Right lobe of liver (tissue), 6 donors: ENCODE results near the gene MAP7. TPM values are rescaled to one million over a fixed set of nuclear protein-coding genes. Genes with fewer than 3 reads are reported as not detected.

Experiments used
- ATAC-seq, 4 donors: fragments of 200-7000 bp; cut with Tn5 transposase; one replicate each; pipeline ENCODE4 v1.9.1; 2020; ENCODE audit warnings: mild to moderate bottlenecking in 4 of 4, moderate library complexity in 4 of 4
- DNase-seq, 3 donors: peaks; one replicate each; pipeline ENCODE4 v3.0.0-alpha.2; 2020
- H3K27ac ChIP-seq, 3 donors: fragments of 200-600 bp; one replicate each; pipeline ENCODE4 v1.8.0; 2022
- H3K27me3 ChIP-seq, 2 donors: fragments of 200-600 bp; one replicate each; pipeline ENCODE4 v1.8.0; 2022
- H3K36me3 ChIP-seq, 4 donors: fragments of 200-600 bp; sonication (generic) in 1 of 4; one replicate each; pipeline versions ENCODE4 v1.5.1 to v1.8.0; 2017 to 2022; ENCODE audit warnings: control low read depth in 1 of 4
- H3K4me1 ChIP-seq, 4 donors: fragments of 200-600 bp; sonication (generic) in 1 of 4; one replicate each; pipeline versions ENCODE4 v1.5.1 to v1.8.0; 2017 to 2022; ENCODE audit warnings: control low read depth in 1 of 4
- H3K4me3 ChIP-seq, 3 donors: fragments of 200-600 bp; one replicate each; pipeline ENCODE4 v1.8.0; 2022
- H3K9me3 ChIP-seq, 4 donors: fragments of 200-600 bp; sonication (generic) in 1 of 4; one replicate each; pipeline versions ENCODE4 v1.5.1 to v1.8.0; 2017 to 2022; ENCODE audit warnings: control low read depth in 1 of 4
- POLR2A ChIP-seq: fragments of 450-650 bp; IDR thresholded peaks from one replicate; pipeline ENCODE4 v1.6.1; 2017; ENCODE audit warnings: antibody characterized with exemption, mild to moderate bottlenecking
- WGBS: methylation state at CpG from one replicate; pipeline ENCODE4 v1.1.6; 2018; ENCODE audit warnings: low coverage, low lambda C conversion rate; ENCODE audit not compliant: insufficient coverage; ENCODE audit errors: missing lambda C conversion rate; 5-methylcytosine and 5-hydroxymethylcytosine counted together
- intact Hi-C, 2 donors: fragments of 100-400 bp; cut with DNase I; formaldehyde crosslinking; loops; one replicate each; pipeline versions ENCODE4 v1.11.2 to v1.14.1; 2022
- total RNA-seq, 6 experiments: library from RNA; depleted of rRNA in 2 of 6; stranded (reverse); fragments of >200 nt in 2 of 6; fragmentation: NEBNext Ultra II Directional in 3 of 6; extraction: Animal tissue kit (Norgen Biotek cat#: 25700) in 3 of 6; gene quantifications; one replicate each; pipeline versions ENCODE4 v1.1.0 to v1.2.4, GENCODE V29; 2016 to 2023
- TF ChIP-seq, protein P1 (sequence below), 4 donors: fragments of 200-600 bp in 3 of 4; fragments of 450-650 bp in 1 of 4; IDR thresholded peaks; one replicate each; pipeline versions ENCODE4 v1.5.1 to v1.8.0; 2016 to 2022; ENCODE audit warnings: antibody characterized with exemption in 4 of 4, mild to moderate bottlenecking in 2 of 4
- donor health status: DM: no; HTN: yes; CAD: no.
- donor health status: DM: no; HTN: no; CAD: no.
- donor health status: DM: no; HTN: no; CAD: no.
- donor health status: DM: no; HTN: yes; CAD: no.
- donor health status: DM: no; HTN: yes; CAD: no.

MAP7 gene
- total RNA-seq, 6 experiments from 2014 or later = 14.8 to 20.9 (median 17.9) TPM

DNA sequence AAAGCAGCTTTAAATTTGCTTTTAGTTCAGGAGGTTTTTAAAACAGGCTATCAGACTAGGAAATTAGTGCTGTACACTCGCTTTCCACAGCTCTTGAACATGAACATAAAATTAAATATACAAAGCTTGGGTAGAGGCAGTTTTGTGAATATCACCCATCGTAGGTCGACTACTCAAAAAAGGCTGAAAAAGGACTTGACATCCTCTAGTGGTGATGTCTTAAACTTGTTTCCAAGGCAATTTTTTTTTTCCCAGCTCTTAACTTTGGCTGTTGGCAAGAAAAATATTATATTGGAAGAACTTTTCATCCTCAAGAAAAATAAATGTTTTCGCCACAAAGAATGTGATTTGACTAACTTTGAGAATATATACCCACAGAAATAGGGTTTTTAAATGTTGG is 2.9 kb downstream of the MAP7 start:
- no peaks in the 10 kb centered on the region for H3K36me3 ChIP-seq
- intact Hi-C loops = no loop called here
- no peak for ATAC-seq

DNA sequence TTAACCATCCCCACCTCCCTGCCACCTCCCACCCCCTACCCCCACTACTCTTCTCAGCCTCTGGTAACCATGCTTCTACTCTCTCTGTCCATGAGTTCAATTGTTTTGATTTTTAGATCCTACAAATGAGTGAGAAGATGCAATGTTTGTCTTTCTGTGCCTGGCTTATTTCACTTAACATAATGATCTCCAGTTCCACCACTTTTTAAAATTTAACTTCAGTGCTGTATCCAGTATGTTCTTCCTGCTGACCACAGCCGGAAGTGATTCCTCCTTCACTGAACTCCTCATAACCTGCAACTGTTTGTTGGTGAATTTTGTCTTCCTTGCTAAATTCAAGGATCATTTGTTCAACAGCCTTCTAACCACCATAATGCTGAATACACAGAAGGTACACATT is 3.9 kb downstream of the MAP7 start:
- DNase-seq (no peak), ATAC-seq (no peak)
- Histone ChIP-seq H3K27ac (peak overlapping the region in 1 of 3 donors; percentile 20), H3K27me3 (no peaks in the 10 kb centered on the region), H3K36me3 (no peaks in the 10 kb centered on the region), H3K9me3 (no peaks in the 10 kb centered on the region), H3K4me1 (peaks cover 0 to 20% (median 8%) of the 10 kb centered on the region in 4 donors), H3K4me3 (no peak overlapping the region)
- intact Hi-C loops = no loop called here
- TF ChIP-seq, protein P1, sequence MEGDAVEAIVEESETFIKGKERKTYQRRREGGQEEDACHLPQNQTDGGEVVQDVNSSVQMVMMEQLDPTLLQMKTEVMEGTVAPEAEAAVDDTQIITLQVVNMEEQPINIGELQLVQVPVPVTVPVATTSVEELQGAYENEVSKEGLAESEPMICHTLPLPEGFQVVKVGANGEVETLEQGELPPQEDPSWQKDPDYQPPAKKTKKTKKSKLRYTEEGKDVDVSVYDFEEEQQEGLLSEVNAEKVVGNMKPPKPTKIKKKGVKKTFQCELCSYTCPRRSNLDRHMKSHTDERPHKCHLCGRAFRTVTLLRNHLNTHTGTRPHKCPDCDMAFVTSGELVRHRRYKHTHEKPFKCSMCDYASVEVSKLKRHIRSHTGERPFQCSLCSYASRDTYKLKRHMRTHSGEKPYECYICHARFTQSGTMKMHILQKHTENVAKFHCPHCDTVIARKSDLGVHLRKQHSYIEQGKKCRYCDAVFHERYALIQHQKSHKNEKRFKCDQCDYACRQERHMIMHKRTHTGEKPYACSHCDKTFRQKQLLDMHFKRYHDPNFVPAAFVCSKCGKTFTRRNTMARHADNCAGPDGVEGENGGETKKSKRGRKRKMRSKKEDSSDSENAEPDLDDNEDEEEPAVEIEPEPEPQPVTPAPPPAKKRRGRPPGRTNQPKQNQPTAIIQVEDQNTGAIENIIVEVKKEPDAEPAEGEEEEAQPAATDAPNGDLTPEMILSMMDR (IDR thresholded peaks at IDR 0.05) = no peak
- no peak for TF ChIP-seq POLR2A
- 9% methylated on average over 1 of the region's 1 CpG for WGBS

More for the DNA sequence above, 2.9 kb downstream of the MAP7 start:
- TF ChIP-seq POLR2A = no peak
- TF ChIP-seq, protein P1 (IDR thresholded peaks at IDR 0.05) = peak; percentile 57 to 69 (median 62)
- 30% methylated on average over 4 of the region's 4 CpGs for WGBS
- H3K4me1 ChIP-seq = peaks cover 0 to 20% (median 8%) of the 10 kb centered on the region in 4 donors
- no peaks in the 10 kb centered on the region for H3K27me3 ChIP-seq
- no peak for DNase-seq
- no peak overlapping the region for H3K4me3 ChIP-seq
- H3K27ac ChIP-seq = peak overlapping the region in 1 of 3 donors; percentile 20
- no peaks in the 10 kb centered on the region for H3K9me3 ChIP-seq

DNA sequence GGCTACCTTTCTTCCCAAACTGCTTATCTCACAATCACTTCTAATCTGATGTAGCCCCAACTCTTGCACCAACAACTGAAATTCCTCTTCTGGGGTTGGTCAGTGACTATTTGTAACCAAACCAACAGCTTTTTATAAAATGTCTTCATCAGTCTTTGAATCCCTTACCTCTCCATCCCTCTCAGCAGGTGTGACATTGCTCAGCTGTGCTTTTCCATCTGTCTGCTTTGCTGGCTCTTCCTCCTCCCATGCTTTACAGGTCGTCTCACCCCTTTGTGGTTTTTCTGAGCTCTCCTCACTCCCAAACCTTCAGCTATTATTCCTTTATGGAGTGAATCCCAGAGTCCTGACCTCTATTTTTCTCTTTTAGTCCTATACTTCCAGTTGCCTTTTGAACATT is 5.9 kb downstream of the MAP7 start:
- intact Hi-C loops = no loop called here
- peaks cover 0 to 20% (median 6%) of the 10 kb centered on the region in 4 donors for H3K4me1 ChIP-seq
- H3K27ac ChIP-seq = no peak overlapping the region
- no peaks in the 10 kb centered on the region for H3K36me3 ChIP-seq
- no peak for DNase-seq
- no peak for TF ChIP-seq POLR2A
- TF ChIP-seq, protein P1 (IDR thresholded peaks at IDR 0.05) = no peak
- no peak for ATAC-seq
- 40% methylated on average over 1 of the region's 1 CpG for WGBS
- no peak overlapping the region for H3K4me3 ChIP-seq
- no peaks in the 10 kb centered on the region for H3K9me3 ChIP-seq
- no peaks in the 10 kb centered on the region for H3K27me3 ChIP-seq

DNA sequence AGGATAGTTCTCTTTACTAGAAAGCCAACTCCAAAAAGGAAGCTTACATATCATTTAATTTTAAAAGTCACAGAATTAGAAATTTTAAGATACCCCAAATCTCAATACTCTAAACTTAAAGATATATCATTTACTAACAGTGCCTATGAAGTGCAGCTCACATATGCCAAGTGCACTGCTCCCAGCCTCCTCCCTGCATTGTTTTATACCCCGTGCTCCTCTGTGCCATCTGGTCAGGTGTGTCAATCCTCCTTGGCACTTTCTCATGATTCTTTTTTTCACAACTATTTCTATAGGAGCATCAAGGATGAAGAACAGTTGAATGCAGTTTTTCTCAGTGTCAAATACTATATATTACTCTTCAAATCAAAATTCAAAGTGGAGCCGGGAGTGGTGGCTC is 8.8 kb downstream of the MAP7 start:
- ATAC-seq (no peak), DNase-seq (no peak)
- WGBS = 100% methylated on average over 2 of the region's 2 CpGs
- H3K4me3 ChIP-seq = no peak overlapping the region
- H3K27ac ChIP-seq = no peak overlapping the region
- peaks cover 0 to 6% (median 3%) of the 10 kb centered on the region in 4 donors for H3K4me1 ChIP-seq
- TF ChIP-seq, protein P1 (IDR thresholded peaks at IDR 0.05) = no peak
- intact Hi-C loops = no loop called here
- H3K27me3 ChIP-seq = no peaks in the 10 kb centered on the region
- no peaks in the 10 kb centered on the region for H3K36me3 ChIP-seq
- H3K9me3 ChIP-seq = no peaks in the 10 kb centered on the region
